H1 (cell line): ENCODE results near the gene ACSL3. TPM values are rescaled to one million over a fixed set of nuclear protein-coding genes. Genes with fewer than 3 reads are reported as not detected.

Source experiments
- CTCF ChIA-PET: fragments of 300-600 bp; sonication (Branson Sonifier 250); formaldehyde crosslinking; loops from one replicate; lab custom pipeline; 2021; ENCODE audit not compliant: partially characterized antibody; lab: Charles Lee
- POLR2A ChIA-PET: fragments of 300-600 bp; sonication (Branson Sonifier 250); formaldehyde crosslinking; loops from one replicate; lab custom pipeline; 2021; ENCODE audit warnings: inconsistent platforms; ENCODE audit not compliant: partially characterized antibody; lab: Charles Lee
- DNase-seq, 2 experiments: peaks; one replicate each; pipeline versions ENCODE4 v3.0.0 to v3.0.0-alpha.2; 2010 to 2022; ENCODE audit warnings: low spot score in 2 of 2, low read depth in 1 of 2, mixed read lengths in 1 of 2
- FAIRE-seq: peaks from 2 replicates; lab custom pipeline; 2011; peaks lifted over from hg19 to GRCh38; lab: Jason Lieb, UNC
- H2AFZ ChIP-seq: 2 replicates; pipeline ENCODE4 v1.8.1; 2012; ENCODE audit warnings: low read length, inconsistent platforms
- H2AK5ac ChIP-seq: 2 replicates; pipeline ENCODE4 v1.6.1; 2013; ENCODE audit warnings: low read depth, low read length
- H2BK120ac ChIP-seq: replicated peaks from 2 replicates; pipeline ENCODE3; 2013; ENCODE audit warnings: low read depth, low read length, inconsistent platforms
- H2BK12ac ChIP-seq: 2 replicates; pipeline ENCODE4 v1.6.1; 2013; ENCODE audit warnings: low read depth, low read length
- H2BK15ac ChIP-seq: 2 replicates; pipeline ENCODE4 v1.6.1; 2013; ENCODE audit warnings: low read length
- H2BK20ac ChIP-seq: 2 replicates; pipeline ENCODE4 v1.6.1; 2013; ENCODE audit warnings: low read length
- H2BK5ac ChIP-seq: 2 replicates; pipeline ENCODE4 v1.6.1; 2013; ENCODE audit warnings: low read depth, low read length
- H3K14ac ChIP-seq: 2 replicates; pipeline ENCODE4 v1.6.1; 2013; ENCODE audit warnings: inconsistent platforms; ENCODE audit not compliant: insufficient read length
- H3K18ac ChIP-seq: 2 replicates; pipeline ENCODE4 v1.6.1; 2013; ENCODE audit warnings: low read length; ENCODE audit errors: extremely low read depth
- H3K23ac ChIP-seq: 2 replicates; pipeline ENCODE4 v1.6.1; 2013; ENCODE audit warnings: inconsistent platforms; ENCODE audit not compliant: insufficient read length
- H3K23me2 ChIP-seq: 2 replicates; pipeline ENCODE4 v1.6.1; 2013; ENCODE audit warnings: low read depth, low read length
- H3K27ac ChIP-seq: 2 replicates; pipeline ENCODE4 v1.6.1; 2011; ENCODE audit warnings: low read depth, low read length, inconsistent platforms
- H3K27me3 ChIP-seq, 4 experiments: replicated peaks in 1 of 4; 1 replicate in 1 of 4; 2 replicates in 3 of 4; pipeline versions ENCODE4 v1.6.1 to v1.8.1; 2011 to 2013; ENCODE audit warnings: low read length in 3 of 4, mild to moderate bottlenecking in 3 of 4, inconsistent platforms in 2 of 4, mixed read lengths in 2 of 4, moderate library complexity in 1 of 4; ENCODE audit not compliant: control insufficient read depth in 3 of 4, insufficient read depth in 3 of 4; ENCODE audit errors: extremely low read depth in 1 of 4
- H3K36me3 ChIP-seq, 4 experiments: 2 replicates each; pipeline versions ENCODE4 v1.6.1 to v1.8.1; 2011 to 2013; ENCODE audit warnings: mild to moderate bottlenecking in 4 of 4, low read length in 3 of 4, moderate library complexity in 2 of 4, control low read depth in 1 of 4, inconsistent platforms in 1 of 4; ENCODE audit not compliant: insufficient read depth in 4 of 4, control insufficient read depth in 2 of 4
- H3K4ac ChIP-seq: replicated peaks from 2 replicates; pipeline ENCODE3; 2013; ENCODE audit warnings: low read length, low read depth, mixed read lengths, inconsistent platforms; ENCODE audit not compliant: insufficient read length
- H3K4me1 ChIP-seq, 4 experiments: replicated peaks in 1 of 4; 1 replicate in 1 of 4; 2 replicates in 3 of 4; pipeline versions ENCODE4 v1.6.1 to v1.8.1; 2011 to 2013; ENCODE audit warnings: low read length in 3 of 4, inconsistent platforms in 2 of 4, mixed read lengths in 1 of 4; ENCODE audit not compliant: insufficient read depth in 4 of 4, control insufficient read depth in 3 of 4
- H3K4me2 ChIP-seq, 2 experiments: 2 replicates each; pipeline versions ENCODE4 v1.6.1 to v1.8.1; 2011 to 2013; ENCODE audit warnings: low read depth in 2 of 2, low read length in 2 of 2, control low read depth in 1 of 2, inconsistent platforms in 1 of 2, mild to moderate bottlenecking in 1 of 2; ENCODE audit not compliant: insufficient read depth in 1 of 2
- H3K4me3 ChIP-seq, 4 experiments: fragments of 200-600, 300-600 bp in 1 of 4; sonication (generic), shearing (Covaris generic), sonication (Bioruptor Twin) in 1 of 4; 2 replicates each; pipeline versions ENCODE4 v1.5.1 to v1.8.1; 2011 to 2016; ENCODE audit warnings: low read length in 4 of 4, low read depth in 3 of 4, control low read depth in 2 of 4, inconsistent platforms in 2 of 4, mild to moderate bottlenecking in 2 of 4, mixed read lengths in 1 of 4, moderate library complexity in 1 of 4; ENCODE audit not compliant: insufficient read depth in 2 of 4; ENCODE audit errors: extremely low read depth in 1 of 4
- H3K56ac ChIP-seq: replicated peaks from 2 replicates; pipeline ENCODE3; 2013; ENCODE audit warnings: low read depth, mild to moderate bottlenecking, mixed read lengths, low read length, inconsistent platforms; ENCODE audit not compliant: insufficient read length
- H3K79me1 ChIP-seq: 2 replicates; pipeline ENCODE4 v1.6.1; 2013; ENCODE audit warnings: low read depth, low read length, control low read depth
- H3K79me2 ChIP-seq, 2 experiments: 2 replicates each; pipeline versions ENCODE4 v1.6.1 to v1.8.1; 2012 to 2013; ENCODE audit warnings: low read length in 2 of 2, mild to moderate bottlenecking in 2 of 2, inconsistent platforms in 1 of 2; ENCODE audit not compliant: insufficient read depth in 2 of 2, control insufficient read depth in 1 of 2
- H3K9ac ChIP-seq, 4 experiments: replicated peaks in 1 of 4; 1 replicate in 1 of 4; 2 replicates in 3 of 4; pipeline versions ENCODE4 v1.6.1 to v1.8.1; 2011 to 2013; ENCODE audit warnings: low read depth in 3 of 4, low read length in 3 of 4, control low read depth in 2 of 4, mild to moderate bottlenecking in 2 of 4, moderate library complexity in 2 of 4, inconsistent platforms in 1 of 4; ENCODE audit errors: extremely low read depth in 1 of 4
- H3K9me3 ChIP-seq, 2 experiments: 2 replicates each; pipeline versions ENCODE4 v1.6.1 to v1.8.1; 2012 to 2013; ENCODE audit warnings: mild to moderate bottlenecking in 2 of 2, moderate library complexity in 2 of 2, control low read depth in 1 of 2, inconsistent platforms in 1 of 2, low read depth in 1 of 2, low read length in 1 of 2, mixed read lengths in 1 of 2; ENCODE audit not compliant: insufficient read depth in 2 of 2
- H4K20me1 ChIP-seq, 2 experiments: replicated peaks in 1 of 2; 2 replicates each; pipeline versions ENCODE3 to v1.8.1; 2011 to 2013; ENCODE audit warnings: inconsistent platforms in 2 of 2, low read length in 2 of 2, mild to moderate bottlenecking in 1 of 2; ENCODE audit not compliant: insufficient read depth in 2 of 2, control insufficient read depth in 1 of 2
- H4K5ac ChIP-seq: 2 replicates; pipeline ENCODE4 v1.6.1; 2013; ENCODE audit warnings: low read length, low read depth, mixed read lengths, inconsistent platforms; ENCODE audit not compliant: insufficient read length
- H4K8ac ChIP-seq: 2 replicates; pipeline ENCODE4 v1.8.0; 2013; ENCODE audit warnings: mild to moderate bottlenecking, moderate library complexity, low read length, inconsistent platforms; ENCODE audit not compliant: insufficient read depth; ENCODE audit errors: extremely low read depth
- H4K91ac ChIP-seq: replicated peaks from 2 replicates; pipeline ENCODE3; 2013; ENCODE audit warnings: low read length, mixed read lengths, inconsistent platforms; ENCODE audit not compliant: insufficient read length
- BCL11A ChIP-seq, 2 experiments: IDR thresholded peaks; one replicate each; pipeline ENCODE4 v1.6.1; 2011; ENCODE audit warnings: low read depth in 2 of 2, low read length in 2 of 2, mild to moderate bottlenecking in 2 of 2
- CTBP2 ChIP-seq: IDR thresholded peaks from 2 replicates; pipeline ENCODE4 v1.7.0; 2011; ENCODE audit warnings: borderline replicate concordance, mild to moderate bottlenecking, moderate library complexity, mixed read lengths, low read length; ENCODE audit not compliant: insufficient read depth, insufficient read length
- KDM1A ChIP-seq: fragments of 200-600, 300-600 bp; sonication (generic); IDR thresholded peaks from 2 replicates; pipeline ENCODE4 v1.7.1; 2016; ENCODE audit warnings: mild to moderate bottlenecking, low read length, borderline replicate concordance
- MAFK ChIP-seq: IDR thresholded peaks from 2 replicates; pipeline ENCODE4 v1.6.1; 2012; ENCODE audit warnings: low read depth, mild to moderate bottlenecking, improper control_type of control experiment, low read length
- NRF1 ChIP-seq: IDR thresholded peaks from 2 replicates; pipeline ENCODE4 v1.6.1; 2011; ENCODE audit warnings: mild to moderate bottlenecking, low read depth, low read length, improper control_type of control experiment
- POLR2AphosphoS5 ChIP-seq: IDR thresholded peaks from 2 replicates; pipeline ENCODE4 v1.6.1; 2011; ENCODE audit warnings: low read depth, low read length
- SIN3A ChIP-seq, 2 experiments: IDR thresholded peaks in 1 of 2; conservative IDR thresholded peaks in 1 of 2; 2 replicates each; pipeline ENCODE4 v1.6.1; 2011 to 2012; ENCODE audit warnings: low read length in 2 of 2, improper control_type of control experiment in 1 of 2, low read depth in 1 of 2, mild to moderate bottlenecking in 1 of 2
- SIX5 ChIP-seq: IDR thresholded peaks from 2 replicates; pipeline ENCODE4 v1.6.1; 2011; ENCODE audit warnings: mild to moderate bottlenecking, low read depth, low read length
- SRF ChIP-seq: IDR thresholded peaks from 2 replicates; pipeline ENCODE4 v1.6.1; 2011; ENCODE audit warnings: mild to moderate bottlenecking, low read depth, low read length, moderate library complexity
- TAF7 ChIP-seq: optimal IDR thresholded peaks from 2 replicates; pipeline ENCODE3; 2011; ENCODE audit warnings: low read depth, mild to moderate bottlenecking, inconsistent platforms, low read length, moderate library complexity, borderline replicate concordance
- ZNF274 ChIP-seq: IDR thresholded peaks from 2 replicates; pipeline ENCODE4 v1.7.0; 2012; ENCODE audit warnings: low read length, borderline replicate concordance; ENCODE audit errors: extremely low read depth
- WGBS, 2 experiments: shearing (Covaris generic) in 1 of 2; methylation state at CpG; one replicate each; pipeline versions ENCODE4 v1.1.6 to v1.1.7; 2013 to 2015; ENCODE audit warnings: low lambda C conversion rate in 2 of 2, mixed read lengths in 2 of 2, inconsistent platforms in 1 of 2, low coverage in 1 of 2, missing lambda C conversion rate in 1 of 2; ENCODE audit not compliant: insufficient replicate concordance in 2 of 2, insufficient coverage in 1 of 2, insufficient read length in 1 of 2; ENCODE audit errors: extremely low coverage in 1 of 2, missing lambda C conversion rate in 1 of 2; 5-methylcytosine and 5-hydroxymethylcytosine counted together
- polyA plus RNA-seq, 7 experiments: library from polyadenylated mRNA; depleted of rRNA in 3 of 7; stranded (reverse) in 5 of 7; unstranded in 2 of 7; fragments of >200 nt in 5 of 7; fragments of 200-250 nt in 2 of 7; gene quantifications; 1 replicate in 5 of 7; 2 replicates in 1 of 7; 4 replicates in 1 of 7; pipeline versions ENCODE4 v1.2.1 to v1.2.3, GENCODE V29; 2011 to 2013; ENCODE audit warnings: missing spikeins in 2 of 7, mixed read lengths in 2 of 7
- total RNA-seq: library from RNA; stranded (reverse); fragmentation: NEBNext Ultra II Directional; extraction: Animal tissue kit (Norgen Biotek cat#: 25700); gene quantifications from 2 replicates; pipeline ENCODE4 v1.2.1, GENCODE V29; 2021
- TF ChIP-seq, protein P1 (sequence below): IDR thresholded peaks from 2 replicates; pipeline ENCODE4 v1.6.1; 2012; ENCODE audit warnings: inconsistent platforms

ACSL3 gene
- total and polyA plus RNA-seq, 2 of the 8 experiments (the other 6 are each of a cell fraction or from before 2014, with no cell fraction given), result 37.5 to 98.1 TPM

DNA sequence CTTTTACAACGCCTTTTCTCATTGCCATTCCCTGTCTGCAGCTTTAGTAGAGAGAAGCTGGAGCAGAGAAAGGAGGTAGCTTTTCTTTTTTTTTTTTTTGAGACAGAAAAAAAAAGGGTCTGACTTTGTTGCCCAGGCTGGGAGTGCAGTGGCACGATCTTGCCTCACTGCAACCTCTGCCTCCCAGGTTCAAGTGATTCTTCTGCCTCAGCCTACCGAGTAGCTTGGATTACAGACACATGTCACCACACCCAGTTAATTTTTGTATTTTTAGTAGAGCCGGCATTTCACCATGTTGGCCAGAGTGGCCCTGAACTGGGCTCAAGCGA is 25.0 kb upstream of the ACSL3 start:
- Histone ChIP-seq H3K4me2 (no peak overlapping the region), H3K27ac (no peak overlapping the region), H3K79me1 (no peaks in the 10 kb centered on the region), H3K27me3 (no peaks in the 10 kb centered on the region), H3K9ac (no peak overlapping the region), H2BK12ac (no peak overlapping the region), H3K14ac (no peak overlapping the region), H3K18ac (no peak overlapping the region), H3K4me3 (no peak overlapping the region), H2AK5ac (no peak overlapping the region), H4K5ac (no peak overlapping the region), H2BK15ac (no peak overlapping the region), H2BK120ac (no peak overlapping the region), H2BK20ac (no peak overlapping the region), H3K56ac (no peak overlapping the region), H3K9me3 (no peaks in the 10 kb centered on the region), H3K4me1 (no peaks in the 10 kb centered on the region), H3K23me2 (no peaks in the 10 kb centered on the region), H3K79me2 (no peaks in the 10 kb centered on the region), H4K8ac (no peak overlapping the region), H4K91ac (no peak overlapping the region), H3K4ac (no peak overlapping the region), H3K36me3 (no peaks in the 10 kb centered on the region), H2AFZ (no peak overlapping the region), H4K20me1 (no peaks in the 10 kb centered on the region), H3K23ac (no peak overlapping the region), H2BK5ac (no peak overlapping the region)
- DNase-seq (no peak), FAIRE-seq (no peak)
- 85% methylated on average over 5 of the region's 5 CpGs; no CpG with 5 or more reads in 1 of the 2 experiments for WGBS, 2 experiments
- TF ChIP-seq MAFK (no peak), ZNF274 (no peak), POLR2AphosphoS5 (no peak), SRF (no peak), KDM1A (no peak), SIN3A (conservative IDR thresholded peaks at IDR 0.05 in 1 of 2, IDR thresholded peaks at IDR 0.05 in 1 of 2; ENCODE audit: low read depth in 1 of 2, low read length in 2 of 2) (no peak), SIX5 (no peak), CTBP2 (no peak), NRF1 (no peak), TAF7 (no peak), BCL11A (IDR thresholded peaks at IDR 0.05; ENCODE audit: low read depth in 2 of 2, low read length in 2 of 2) (no peak)
- TF ChIP-seq, protein P1, sequence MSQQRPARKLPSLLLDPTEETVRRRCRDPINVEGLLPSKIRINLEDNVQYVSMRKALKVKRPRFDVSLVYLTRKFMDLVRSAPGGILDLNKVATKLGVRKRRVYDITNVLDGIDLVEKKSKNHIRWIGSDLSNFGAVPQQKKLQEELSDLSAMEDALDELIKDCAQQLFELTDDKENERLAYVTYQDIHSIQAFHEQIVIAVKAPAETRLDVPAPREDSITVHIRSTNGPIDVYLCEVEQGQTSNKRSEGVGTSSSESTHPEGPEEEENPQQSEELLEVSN, result no peak
- ChIA-PET CTCF (interaction anchor here (0.7 to 1.0 kb wide), 6 partner anchors 25 to 558 kb away, joined by 3 to 4 read pairs (median 3); partner anchors contain the start of gene ACSL3), POLR2A (no interaction called here)
